ENCODE measurements around the gene SAMD10.
A peak's percentile ranks its signal among the peaks of the same experiment; 100 is the strongest.

DNA sequence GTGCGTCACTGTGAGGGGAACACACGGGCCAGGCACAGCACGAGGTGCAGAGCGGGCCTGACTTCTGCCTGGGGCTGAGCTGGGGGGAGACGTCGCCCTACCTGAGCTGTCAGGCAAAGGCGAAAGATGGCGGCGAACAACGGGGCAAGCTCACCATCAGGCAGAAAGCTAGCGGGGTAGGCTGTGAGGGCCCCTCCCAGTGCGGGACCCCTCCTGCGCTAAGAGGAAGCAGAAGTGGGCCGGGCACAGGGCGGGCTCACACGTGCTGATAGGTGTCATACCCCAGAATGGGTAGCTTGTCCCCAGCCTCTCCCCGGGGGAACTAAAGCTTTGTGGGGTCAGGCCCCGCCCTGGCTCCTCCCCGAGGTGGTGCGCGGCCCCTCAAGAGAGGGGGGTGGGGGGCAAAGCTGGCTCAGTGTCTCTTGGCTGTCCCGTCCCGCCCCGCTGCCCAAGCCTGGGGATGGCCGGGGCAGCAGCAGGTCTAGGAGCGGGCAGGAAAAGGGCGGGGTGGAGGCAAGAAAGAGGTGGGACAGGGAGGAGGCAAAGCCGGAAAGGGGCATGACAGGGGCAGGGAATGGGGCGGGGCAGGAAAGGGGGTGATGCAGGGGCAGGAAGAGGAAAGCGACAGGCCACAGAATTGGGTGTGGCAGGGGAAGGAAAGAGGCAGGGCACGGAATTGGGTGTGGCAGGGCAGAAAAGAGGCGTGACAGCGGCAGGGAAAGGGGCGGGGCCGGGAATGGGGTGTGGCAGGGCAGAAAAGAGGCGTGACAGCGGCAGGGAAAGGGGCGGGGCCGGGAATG is 38.0 kb downstream of the SAMD10 start:
- no peak for TF ChIP-seq EZH2 (IDR thresholded peaks at IDR 0.05)
- TF ChIP-seq POLR2AphosphoS5 (IDR thresholded peaks at IDR 0.05; ENCODE audit: borderline replicate concordance, low read depth, low read length), result peak; percentile 13; the same call in 1 of the 2 replicates

Measured in SK-N-MC (cell line).